HEK293 (cell line): ENCODE data around the gene CYP2A6.

Experiments
- CTCF ChIP-seq: fragments of 450-650 bp; formaldehyde crosslinking; IDR thresholded peaks from 2 replicates; pipeline ENCODE4 v1.5.1; 2016; ENCODE audit warnings: missing biosample characterization, missing genetic modification characterization
- ELK4 ChIP-seq: IDR thresholded peaks from 2 replicates; pipeline ENCODE4 v1.6.1; 2011; ENCODE audit warnings: mild to moderate bottlenecking, low read depth, low read length, borderline replicate concordance
- GLIS1 ChIP-seq: fragments of 450-650 bp; formaldehyde crosslinking; IDR thresholded peaks from 2 replicates; pipeline ENCODE4 v1.5.1; 2016; ENCODE audit warnings: missing biosample characterization, missing genetic modification characterization
- HIC1 ChIP-seq: fragments of 450-650 bp; formaldehyde crosslinking; IDR thresholded peaks from 2 replicates; pipeline ENCODE4 v1.5.1; 2016; ENCODE audit warnings: missing biosample characterization, missing genetic modification characterization
- HOXC10 ChIP-seq: sonication (generic); formaldehyde crosslinking; IDR thresholded peaks from 2 replicates; pipeline ENCODE4 v1.8.1; 2023; ENCODE audit warnings: mild to moderate bottlenecking, missing genetic modification reagents
- KLF1 ChIP-seq: fragments of 450-650 bp; formaldehyde crosslinking; IDR thresholded peaks from 2 replicates; pipeline ENCODE4 v1.5.1; 2016; ENCODE audit warnings: missing biosample characterization, missing genetic modification characterization
- KLF10 ChIP-seq: fragments of 450-650 bp; IDR thresholded peaks from 2 replicates; pipeline ENCODE4 v1.5.1; 2018; ENCODE audit warnings: missing biosample characterization, mild to moderate bottlenecking, missing genetic modification characterization
- SP3 ChIP-seq: fragments of 450-650 bp; formaldehyde crosslinking; IDR thresholded peaks from 2 replicates; pipeline ENCODE4 v1.5.1; 2016; ENCODE audit warnings: missing biosample characterization, missing genetic modification characterization
- TRIM28 ChIP-seq: IDR thresholded peaks from 2 replicates; pipeline ENCODE4 v1.6.1; 2011; ENCODE audit warnings: low read length, control low read depth, borderline replicate concordance
- YY2 ChIP-seq: fragments of 450-650 bp; formaldehyde crosslinking; IDR thresholded peaks from 2 replicates; pipeline ENCODE4 v1.5.1; 2016; ENCODE audit warnings: missing biosample characterization, missing genetic modification characterization
- ZBTB21 ChIP-seq: fragments of 450-650 bp; formaldehyde crosslinking; IDR thresholded peaks from 2 replicates; pipeline ENCODE4 v1.5.1; 2017; ENCODE audit warnings: missing biosample characterization, missing genetic modification characterization
- ZBTB48 ChIP-seq: fragments of 450-650 bp; formaldehyde crosslinking; IDR thresholded peaks from 2 replicates; pipeline ENCODE4 v1.5.1; 2016; ENCODE audit warnings: missing biosample characterization, missing genetic modification characterization
- ZFHX2 ChIP-seq: fragments of 450-650 bp; formaldehyde crosslinking; conservative IDR thresholded peaks from 2 replicates; pipeline ENCODE4 v1.5.1; 2016; ENCODE audit warnings: missing biosample characterization, missing genetic modification characterization
- ZNF114 ChIP-seq: fragments of 450-650 bp; formaldehyde crosslinking; IDR thresholded peaks from 2 replicates; pipeline ENCODE4 v1.5.0; 2017; ENCODE audit warnings: missing biosample characterization, missing genetic modification characterization
- ZNF121 ChIP-seq: fragments of 450-650 bp; formaldehyde crosslinking; IDR thresholded peaks from 2 replicates; pipeline ENCODE4 v1.5.1; 2016; ENCODE audit warnings: missing biosample characterization, missing genetic modification characterization
- ZNF132 ChIP-seq: fragments of 450-650 bp; formaldehyde crosslinking; IDR thresholded peaks from 2 replicates; pipeline ENCODE4 v1.5.1; 2017; ENCODE audit warnings: missing biosample characterization, missing genetic modification characterization, borderline replicate concordance
- ZNF148 ChIP-seq: fragments of 450-650 bp; formaldehyde crosslinking; IDR thresholded peaks from 2 replicates; pipeline ENCODE4 v1.5.0; 2017; ENCODE audit warnings: missing biosample characterization, missing genetic modification characterization, borderline replicate concordance
- ZNF157 ChIP-seq: fragments of 450-650 bp; formaldehyde crosslinking; IDR thresholded peaks from 2 replicates; pipeline ENCODE4 v1.5.1; 2016; ENCODE audit warnings: missing biosample characterization, missing genetic modification characterization
- ZNF16 ChIP-seq: fragments of 450-650 bp; formaldehyde crosslinking; IDR thresholded peaks from 2 replicates; pipeline ENCODE4 v1.5.1; 2016; ENCODE audit warnings: low read depth, missing biosample characterization, missing genetic modification characterization
- ZNF184 ChIP-seq: fragments of 450-650 bp; IDR thresholded peaks from 2 replicates; pipeline ENCODE4 v1.5.1; 2018; ENCODE audit warnings: missing biosample characterization, mild to moderate bottlenecking, missing genetic modification characterization
- ZNF221 ChIP-seq: fragments of 450-650 bp; formaldehyde crosslinking; IDR thresholded peaks from 2 replicates; pipeline ENCODE4 v1.5.1; 2017; ENCODE audit warnings: missing biosample characterization, missing genetic modification characterization, borderline replicate concordance
- ZNF341 ChIP-seq: fragments of 450-650 bp; formaldehyde crosslinking; IDR thresholded peaks from 2 replicates; pipeline ENCODE4; 2016; ENCODE audit warnings: low read depth, missing biosample characterization, missing genetic modification characterization
- ZNF394 ChIP-seq: fragments of 450-650 bp; formaldehyde crosslinking; IDR thresholded peaks from 2 replicates; pipeline ENCODE4 v1.5.1; 2016; ENCODE audit warnings: missing biosample characterization, missing genetic modification characterization, mild to moderate bottlenecking, moderate library complexity, borderline replicate concordance
- ZNF404 ChIP-seq: fragments of 450-650 bp; formaldehyde crosslinking; IDR thresholded peaks from 2 replicates; pipeline ENCODE4 v1.5.1; 2017; ENCODE audit warnings: missing biosample characterization, missing genetic modification characterization
- ZNF571 ChIP-seq: fragments of 450-650 bp; formaldehyde crosslinking; IDR thresholded peaks from 2 replicates; pipeline ENCODE4 v1.5.0; 2017; ENCODE audit warnings: missing biosample characterization, missing genetic modification characterization
- ZNF610 ChIP-seq: fragments of 450-650 bp; formaldehyde crosslinking; IDR thresholded peaks from 2 replicates; pipeline ENCODE4 v1.5.1; 2016; ENCODE audit warnings: missing biosample characterization, missing genetic modification characterization, borderline replicate concordance
- ZNF629 ChIP-seq: fragments of 450-650 bp; formaldehyde crosslinking; IDR thresholded peaks from 2 replicates; pipeline ENCODE4 v1.5.1; 2017; ENCODE audit warnings: missing biosample characterization, missing genetic modification characterization
- ZNF654 ChIP-seq: fragments of 450-650 bp; formaldehyde crosslinking; IDR thresholded peaks from 2 replicates; pipeline ENCODE4 v1.5.1; 2016; ENCODE audit warnings: low read depth, missing biosample characterization, missing genetic modification characterization
- ZNF660 ChIP-seq: fragments of 450-650 bp; IDR thresholded peaks from 2 replicates; pipeline ENCODE4 v1.5.1; 2018; ENCODE audit warnings: missing biosample characterization, mild to moderate bottlenecking, missing genetic modification characterization
- ZNF707 ChIP-seq: fragments of 450-650 bp; formaldehyde crosslinking; IDR thresholded peaks from 2 replicates; pipeline ENCODE4 v1.5.1; 2016; ENCODE audit warnings: missing biosample characterization, missing genetic modification characterization
- ZNF792 ChIP-seq: fragments of 450-650 bp; formaldehyde crosslinking; IDR thresholded peaks from 2 replicates; pipeline ENCODE4 v1.5.1; 2016; ENCODE audit warnings: missing biosample characterization, missing genetic modification characterization
- ZSCAN23 ChIP-seq: fragments of 450-650 bp; formaldehyde crosslinking; IDR thresholded peaks from 2 replicates; pipeline ENCODE4 v1.5.1; 2016; ENCODE audit warnings: missing biosample characterization, missing genetic modification characterization
- ZSCAN30 ChIP-seq: fragments of 450-650 bp; IDR thresholded peaks from 2 replicates; pipeline ENCODE4 v1.5.1; 2018; ENCODE audit warnings: missing biosample characterization, mild to moderate bottlenecking, missing genetic modification characterization, moderate library complexity
- ZXDB ChIP-seq: fragments of 450-650 bp; formaldehyde crosslinking; IDR thresholded peaks from 2 replicates; pipeline ENCODE4 v1.5.1; 2016; ENCODE audit warnings: missing biosample characterization, missing genetic modification characterization

CYP2A6 gene

GRCh38 chr19:40831502-40832430 is 18.5 kb downstream of the CYP2A6 start (continued):
- TF ChIP-seq ZNF148 (tag by site-specific recombination), result no peak
- TF ChIP-seq ZNF221, result no peak
- peak; percentile 97 for TF ChIP-seq ZNF629 (tag by site-specific recombination)
- TF ChIP-seq ZNF610, result peak; percentile 78
- no peak for TF ChIP-seq ZNF114 (tag by site-specific recombination)
- TF ChIP-seq ZNF660 (tag by site-specific recombination), result no peak; the same call in 1 of the 2 replicates
- TF ChIP-seq ZNF394 (tag by site-specific recombination), result peak; percentile 91
- TF ChIP-seq GLIS1 (tag by site-specific recombination), result peak; percentile 92
- no peak for TF ChIP-seq ZNF571 (tag by site-specific recombination)
- TF ChIP-seq KLF10, result peak; percentile 92; the same call in 1 of the 2 replicates
- TF ChIP-seq ZXDB, result peak; percentile 99
- TF ChIP-seq ZSCAN23, result peak; percentile 92
- peak; percentile 72; the same call in 1 of the 2 replicates for TF ChIP-seq ZBTB48 (tag by site-specific recombination)
- TF ChIP-seq ZNF654, result no peak; the same call in 1 of the 2 replicates
- peak; percentile 60; the same call in 1 of the 2 replicates for TF ChIP-seq SP3 (tag by site-specific recombination)
- TF ChIP-seq ZFHX2 (tag by site-specific recombination), result peak; percentile 65
- TF ChIP-seq ZNF404 (tag by site-specific recombination), result no peak; the same call in 1 of the 2 replicates
- TF ChIP-seq ZNF121 (tag by site-specific recombination), result no peak
- peak; percentile 98 for TF ChIP-seq KLF1 (tag by site-specific recombination)
- no peak for TF ChIP-seq ELK4
- no peak; the same call in 1 of the 2 replicates for TF ChIP-seq ZNF792 (tag by site-specific recombination)
- no peak for TF ChIP-seq CTCF (tag by site-specific recombination)
- TF ChIP-seq ZSCAN30, result peak; percentile 98
- peak; percentile 86 for TF ChIP-seq TRIM28
- TF ChIP-seq HIC1 (tag by site-specific recombination), result peak; percentile 90
- TF ChIP-seq HOXC10 (CRISPR knock-in tag), result no peak
- TF ChIP-seq ZNF341 (tag by site-specific recombination), result peak; percentile 61; the same call in 1 of the 2 replicates
- TF ChIP-seq ZNF16 (tag by site-specific recombination), result no peak
- no peak; the same call in 1 of the 2 replicates for TF ChIP-seq ZNF157 (tag by site-specific recombination)
- TF ChIP-seq ZNF184 (tag by site-specific recombination), result no peak
- no peak for TF ChIP-seq ZNF132 (tag by site-specific recombination)
- no peak for TF ChIP-seq YY2
- TF ChIP-seq ZNF707, result no peak
- TF ChIP-seq ZBTB21 (tag by site-specific recombination), result peak; percentile 91
